Mesenteric fat pad (tissue), 1 donor: ENCODE data around the gene OPTC. TPM values are rescaled to one million over a fixed set of nuclear protein-coding genes. Genes with fewer than 3 reads are reported as not detected.
"Not testable (repeated sequence)": the region's sequence is repeated elsewhere in the genome, so short reads cannot be mapped to it uniquely, and the experiment has no call there.

ENCODE experiments used
- DNase-seq: peaks from one replicate; pipeline ENCODE4 v3.0.0-alpha.2; 2020; ENCODE audit warnings: low spot score
- total RNA-seq: library from RNA; stranded (reverse); fragmentation: NEBNext Ultra II Directional; extraction: Animal tissue kit (Norgen Biotek cat#: 25700); gene quantifications from one replicate; pipeline ENCODE4 v1.2.1, GENCODE V29; 2021
- donor health status: DM: yes; HTN: yes; CAD: no.

Gene OPTC
- total RNA-seq, 1 donor from 2014 or later, result not detected

DNA sequence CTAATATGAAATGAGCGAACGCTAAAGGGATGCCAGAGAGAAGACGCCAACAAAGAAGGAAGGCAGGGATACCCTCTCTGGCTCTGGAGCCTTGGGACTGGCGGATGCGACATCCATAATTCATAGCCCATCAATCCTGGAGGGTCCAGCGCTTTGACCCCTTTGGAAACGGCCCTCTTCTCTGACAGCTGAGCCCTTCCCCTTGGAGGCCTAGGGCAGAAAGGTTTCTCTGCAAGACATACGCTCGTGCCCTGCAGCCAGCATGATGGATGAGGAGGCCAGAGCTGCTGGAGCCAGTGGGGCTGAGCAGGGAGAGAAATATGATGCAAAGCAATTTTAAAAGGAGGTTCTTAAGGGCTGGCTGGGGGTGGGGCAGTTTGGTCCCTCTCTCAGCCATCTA, 22.2 kb downstream of the OPTC start:
- DNase-seq, result no peak

GRCh38 chr1:203516906-203517305, 23.0 kb downstream of the OPTC start:
- DNase-seq, result no peak

DNA sequence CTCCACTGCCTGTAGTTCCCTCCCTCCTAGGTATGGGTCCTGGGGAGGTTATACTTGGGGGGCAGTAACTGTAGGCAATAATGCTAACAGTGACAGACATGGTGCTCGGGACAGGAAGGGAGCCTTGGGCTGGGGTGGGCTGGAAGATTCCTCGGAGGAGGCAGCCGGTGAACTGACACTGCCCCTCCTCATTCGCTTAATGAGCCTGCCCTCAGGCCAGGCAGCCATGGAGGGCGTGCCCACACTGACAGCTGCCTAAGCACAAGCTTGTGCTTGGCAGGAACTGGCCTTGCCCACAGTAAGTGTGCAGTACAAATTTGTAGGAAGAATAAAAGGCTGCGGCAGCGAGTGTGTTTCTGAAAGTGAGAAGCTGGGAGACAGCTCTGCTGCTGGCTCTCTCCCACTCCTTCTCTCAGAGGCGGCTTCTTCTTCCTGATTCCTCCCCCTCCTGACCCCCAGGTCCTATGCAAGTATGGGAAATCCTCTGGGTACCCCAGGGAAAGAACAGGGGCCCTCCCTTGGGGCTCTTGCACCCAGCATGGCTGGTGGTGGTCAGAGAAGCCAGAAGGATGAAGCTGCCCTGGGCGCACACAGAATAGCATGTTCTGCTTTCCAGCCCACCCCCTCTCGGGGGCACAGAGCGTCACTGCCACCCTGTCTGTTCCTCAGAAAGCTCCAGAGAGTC, 23.6 kb downstream of the OPTC start:
- no peak for DNase-seq

GRCh38 chr1:203518139-203518538, 24.2 kb downstream of the OPTC start:
- not testable (repeated sequence) for DNase-seq

- DNase-seq, result no peak
Observed at GRCh38 chr1:203518541-203518940, 24.6 kb downstream of the OPTC start.

GRCh38 chr1:203519053-203519840, 25.3 kb downstream of the OPTC start:
- DNase-seq, result no peak

- DNase-seq, result no peak
Observed at GRCh38 chr1:203519896-203520295, 25.9 kb downstream of the OPTC start.

DNA sequence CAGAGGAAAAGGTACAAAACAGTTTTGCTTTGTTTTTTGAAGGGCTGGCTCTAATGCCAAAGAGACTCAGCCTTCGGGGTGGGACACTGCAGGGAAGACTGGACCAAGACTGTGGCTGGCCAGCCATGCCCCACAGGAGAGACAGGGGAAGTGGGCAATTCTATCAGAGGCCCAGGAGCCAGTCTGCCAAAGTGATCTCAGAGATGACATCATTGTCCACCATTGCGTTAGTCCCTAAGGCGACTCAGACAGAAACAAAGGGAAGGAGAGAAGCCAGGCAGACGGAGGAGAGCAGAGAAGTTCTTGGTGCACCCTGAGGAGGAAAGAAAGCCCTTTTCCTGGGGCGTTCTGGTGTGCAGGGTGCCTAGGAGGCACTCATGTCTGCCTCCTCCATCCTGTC, 26.4 kb downstream of the OPTC start:
- DNase-seq, result no peak

DNA sequence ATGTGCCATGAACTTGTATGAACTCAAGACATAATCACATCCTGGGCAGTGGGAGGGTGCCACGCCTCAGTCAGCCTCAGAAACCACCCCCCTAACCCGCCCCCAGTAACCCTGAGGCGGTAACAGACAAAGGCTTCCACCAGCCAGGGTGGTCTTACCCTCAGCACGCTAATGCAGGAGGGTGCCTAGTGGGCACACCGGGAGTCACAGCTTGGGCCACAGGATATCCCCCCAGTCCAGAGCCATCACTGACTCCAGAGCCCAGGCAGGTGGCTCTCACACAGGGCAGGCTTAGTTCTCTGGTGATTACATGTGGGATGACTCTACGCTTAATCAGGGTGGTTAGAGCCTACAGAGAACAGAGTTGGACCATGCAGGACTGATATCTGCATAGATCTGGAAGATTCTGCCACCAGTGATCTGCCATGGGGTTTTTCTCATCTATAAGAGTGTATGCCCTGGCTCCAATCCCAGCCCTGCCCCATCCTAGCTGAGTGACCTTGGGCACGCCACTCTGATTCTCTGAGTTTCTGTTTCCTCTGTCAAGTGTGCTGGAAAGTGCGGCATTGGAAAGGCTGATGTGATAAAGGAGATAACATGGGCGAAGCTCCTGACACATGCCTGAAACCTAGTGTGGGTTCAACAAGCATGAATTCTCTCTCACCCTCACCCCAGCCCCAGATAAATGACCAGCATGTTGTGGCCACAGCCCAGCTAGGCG, 27.3 kb downstream of the OPTC start:
- DNase-seq, result no peak

GRCh38 chr1:203521812-203522211, 27.9 kb downstream of the OPTC start:
- DNase-seq, result no peak

- DNase-seq, result no peak
Observed at GRCh38 chr1:203522237-203522636, 28.3 kb downstream of the OPTC start.

- no peak for DNase-seq
Observed at GRCh38 chr1:203523667-203524066, 29.7 kb downstream of the OPTC start.

- no peak for DNase-seq
Observed at GRCh38 chr1:203524152-203524551, 30.2 kb downstream of the OPTC start.

- DNase-seq, result no peak
Observed at GRCh38 chr1:203524824-203525223, 30.9 kb downstream of the OPTC start.

- no peak for DNase-seq
Observed at GRCh38 chr1:203525685-203526084, 31.7 kb downstream of the OPTC start.

- DNase-seq, result no peak
Observed at GRCh38 chr1:203526130-203526529, 32.2 kb downstream of the OPTC start.

GRCh38 chr1:203526572-203526971, 32.6 kb downstream of the OPTC start:
- DNase-seq, result no peak

GRCh38 chr1:203527013-203527412, 33.1 kb downstream of the OPTC start:
- DNase-seq, result no peak

DNA sequence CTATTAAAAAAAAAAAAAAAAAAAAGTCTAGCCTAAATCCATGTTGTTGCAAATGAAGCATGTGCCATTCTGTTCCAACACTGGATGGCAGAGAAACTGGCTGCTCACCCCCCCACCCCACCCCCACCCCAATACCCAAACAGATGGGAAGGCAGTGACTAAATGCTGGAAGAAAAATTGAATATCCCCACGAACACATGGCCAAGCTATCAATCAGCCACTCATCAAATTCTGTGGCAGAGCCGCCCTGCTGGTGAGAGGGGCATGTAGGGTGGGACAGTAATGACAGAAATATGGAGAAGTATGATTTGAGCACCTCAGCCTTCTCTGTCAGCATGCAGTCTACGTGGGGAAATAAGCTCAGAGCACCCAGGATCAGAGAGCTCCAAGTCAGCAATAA, 34.1 kb downstream of the OPTC start:
- DNase-seq, result no peak

- no peak for DNase-seq
Observed at GRCh38 chr1:203528976-203529835, 35.3 kb downstream of the OPTC start.

DNA sequence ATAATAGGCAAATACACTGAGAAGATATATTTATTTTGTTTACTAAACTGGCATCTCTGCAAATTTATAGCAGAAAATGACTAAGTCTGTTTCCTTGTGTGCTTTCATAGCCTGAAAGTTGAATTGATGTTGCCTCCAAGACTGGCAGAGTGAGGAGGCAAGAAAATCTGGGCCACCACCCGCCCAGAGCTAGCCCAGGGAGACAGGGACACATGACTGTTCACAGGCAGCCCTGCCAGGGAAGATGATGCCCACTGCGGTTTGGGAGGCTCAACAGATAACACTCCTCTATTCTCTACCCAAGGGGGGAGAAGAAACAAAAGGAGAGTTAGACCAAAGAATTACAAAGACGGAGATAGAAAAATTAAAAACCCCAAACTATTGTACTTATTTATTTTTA, 37.1 kb downstream of the OPTC start:
- DNase-seq, result no peak
